Right cardiac atrium (tissue), 5 donors: Measurements from ENCODE around the gene RXFP2. TPM values are rescaled to one million over a fixed set of nuclear protein-coding genes. Genes with fewer than 3 reads are reported as not detected.

ENCODE experiments used
- ATAC-seq, 2 donors: fragments of 200-7000 bp; cut with Tn5 transposase; one replicate each; pipeline versions ENCODE4 v1.8.0 to v1.9.1; 2020; ENCODE audit warnings: moderate library complexity in 2 of 2, mild to moderate bottlenecking in 1 of 2
- DNase-seq, 3 donors: peaks; one replicate each; pipeline ENCODE4 v3.0.0-alpha.2; 2020
- H3K27ac ChIP-seq: one replicate; pipeline ENCODE4 v1.5.1; 2013; ENCODE audit warnings: mild to moderate bottlenecking, low read length, control low read depth, moderate library complexity
- H3K27me3 ChIP-seq: one replicate; pipeline ENCODE4 v1.6.1; 2013; ENCODE audit not compliant: control insufficient read depth, insufficient read depth
- H3K4me1 ChIP-seq: one replicate; pipeline ENCODE4 v1.6.1; 2013; ENCODE audit warnings: low read length; ENCODE audit not compliant: control insufficient read depth, insufficient read depth
- H3K4me3 ChIP-seq: one replicate; pipeline ENCODE4 v1.5.1; 2013; ENCODE audit warnings: low read length, control low read depth
- H3K9me3 ChIP-seq: one replicate; pipeline ENCODE4 v1.6.1; 2013; ENCODE audit warnings: low read length; ENCODE audit not compliant: control insufficient read depth
- WGBS: extraction: QIAGEN DNeasy Blood & Tissue Kit; methylation state at CpG from one replicate; pipeline ENCODE4 v1.1.7; 2013; 5-methylcytosine and 5-hydroxymethylcytosine counted together
- intact Hi-C, 4 donors: fragments of 100-400 bp; cut with DNase I; formaldehyde crosslinking; loops; one replicate each; pipeline versions ENCODE4 v1.11.0 to v1.14.0; 2022 to 2023
- polyA plus RNA-seq: library from polyadenylated mRNA; stranded (reverse); fragments of 200-250 nt; gene quantifications from one replicate; pipeline ENCODE4 v1.2.3, GENCODE V29; 2013
- total RNA-seq, 4 donors: library from RNA; stranded (reverse); fragmentation: NEBNext Ultra II Directional; extraction: Animal tissue kit (Norgen Biotek cat#: 25700); gene quantifications; one replicate each; pipeline ENCODE4 v1.2.1, GENCODE V29; 2021
- donor health status: healthy with polysubstance abuse.
- donor health status: DM: no; HTN: yes; CAD: no.
- donor health status: DM: no; HTN: no; CAD: no.
- donor health status: DM: no; HTN: yes; CAD: no; lungs with severe emphysema.
- donor health status: DM: yes; HTN: yes; CAD: no.

The RXFP2 gene
- total and polyA plus RNA-seq, 5 donors = not detected

- WGBS = 84% methylated on average over 3 of the region's 3 CpGs
- ATAC-seq (peak; percentile 33 to 39), DNase-seq (no peak)
These were observed 85.6 kb downstream of the RXFP2 start for GRCh38 chr13:31824705-31825517.

GRCh38 chr13:31826521-31826920 is 87.2 kb downstream of the RXFP2 start:
- intact Hi-C loops = loop anchor here in 1 of 4 donors (10.0 kb wide), 1 partner anchor 488 kb away; the partner anchor contains the start of genes BRCA2 and ZAR1L
- no peak for DNase-seq
- ATAC-seq = no peak
- Histone ChIP-seq H3K27me3 (no peaks in the 10 kb centered on the region), H3K27ac (no peak overlapping the region), H3K4me1 (no peaks in the 10 kb centered on the region), H3K4me3 (no peak overlapping the region), H3K9me3 (no peaks in the 10 kb centered on the region)
- WGBS = 87% methylated on average over 4 of the region's 4 CpGs

More at GRCh38 chr13:31824705-31825517, 85.6 kb downstream of the RXFP2 start:
- no peaks in the 10 kb centered on the region for H3K4me1 ChIP-seq
- H3K4me3 ChIP-seq = no peak overlapping the region
- intact Hi-C loops = loop anchor here in 1 of 4 donors (10.0 kb wide), 1 partner anchor 490 kb away; the partner anchor contains the start of genes BRCA2 and ZAR1L
- no peak overlapping the region for H3K27ac ChIP-seq
- H3K9me3 ChIP-seq = no peaks in the 10 kb centered on the region
- no peaks in the 10 kb centered on the region for H3K27me3 ChIP-seq

GRCh38 chr13:31827707-31828106 is 88.4 kb downstream of the RXFP2 start:
- Histone ChIP-seq H3K4me1 (no peaks in the 10 kb centered on the region), H3K27me3 (no peaks in the 10 kb centered on the region), H3K9me3 (no peaks in the 10 kb centered on the region), H3K4me3 (no peak overlapping the region), H3K27ac (no peak overlapping the region)
- 29% methylated on average over 5 of the region's 5 CpGs for WGBS
- ATAC-seq (peak in 1 of 2 donors; percentile 31), DNase-seq (no peak)
- intact Hi-C loops = loop anchor here in 1 of 4 donors (10.0 kb wide), 1 partner anchor 487 kb away; the partner anchor contains the start of genes BRCA2 and ZAR1L

- WGBS = 86% methylated on average over 1 of the region's 1 CpG
- DNase-seq (no peak), ATAC-seq (no peak)
- Histone ChIP-seq H3K9me3 (no peaks in the 10 kb centered on the region), H3K4me1 (no peaks in the 10 kb centered on the region), H3K27me3 (no peaks in the 10 kb centered on the region), H3K27ac (no peak overlapping the region), H3K4me3 (no peak overlapping the region)
- intact Hi-C loops = no loop called here
These were observed 96.6 kb downstream of the RXFP2 start for GRCh38 chr13:31835932-31836331.

GRCh38 chr13:31843044-31843443 is 103.7 kb downstream of the RXFP2 start:
- Histone ChIP-seq H3K9me3 (no peaks in the 10 kb centered on the region), H3K27ac (no peak overlapping the region), H3K4me1 (no peaks in the 10 kb centered on the region), H3K4me3 (no peak overlapping the region), H3K27me3 (no peaks in the 10 kb centered on the region)
- intact Hi-C loops = no loop called here
- WGBS = 66% methylated on average over 6 of the region's 6 CpGs
- DNase-seq = no peak
- ATAC-seq = no peak

GRCh38 chr13:31846182-31846938 is 107.0 kb downstream of the RXFP2 start:
- H3K27me3 ChIP-seq = no peaks in the 10 kb centered on the region
- ATAC-seq (peak; percentile 99), DNase-seq (peak; percentile 94 to 98 (median 97))
- no peaks in the 10 kb centered on the region for H3K9me3 ChIP-seq
- H3K27ac ChIP-seq = peak overlapping the region; percentile 74
- H3K4me1 ChIP-seq = no peaks in the 10 kb centered on the region
- intact Hi-C loops = loop anchor here in 1 of 4 donors (5.0 kb wide), 1 partner anchor 51 kb away; no protein-coding TSS in a partner anchor
- peak overlapping the region; percentile 84 for H3K4me3 ChIP-seq
- under 1% methylated on average over 74 of the region's 74 CpGs for WGBS

GRCh38 chr13:31846961-31847752 is 107.8 kb downstream of the RXFP2 start:
- intact Hi-C loops = loop anchor here in 1 of 4 donors (5.0 kb wide), 1 partner anchor 50 kb away; no protein-coding TSS in a partner anchor

GRCh38 chr13:31848621-31849020 is 109.3 kb downstream of the RXFP2 start:
- no peaks in the 10 kb centered on the region for H3K27me3 ChIP-seq
- no peaks in the 10 kb centered on the region for H3K4me1 ChIP-seq
- H3K4me3 ChIP-seq = peak overlapping the region; percentile 7
- H3K27ac ChIP-seq = no peak overlapping the region
- ATAC-seq = no peak
- 67% methylated on average over 7 of the region's 7 CpGs for WGBS
- no peak for DNase-seq
- intact Hi-C loops = loop anchor here in 1 of 4 donors (5.0 kb wide), 1 partner anchor 49 kb away; no protein-coding TSS in a partner anchor
- no peaks in the 10 kb centered on the region for H3K9me3 ChIP-seq

More at GRCh38 chr13:31846961-31847752, 107.8 kb downstream of the RXFP2 start:
- 7% methylated on average over 34 of the region's 34 CpGs for WGBS
- ATAC-seq (peak; percentile 69 to 70), DNase-seq (peak in 1 of 3 donors; percentile 43)
- peak overlapping the region; percentile 84 for H3K4me3 ChIP-seq
- peak overlapping the region; percentile 74 for H3K27ac ChIP-seq
- H3K4me1 ChIP-seq = no peaks in the 10 kb centered on the region
- H3K27me3 ChIP-seq = no peaks in the 10 kb centered on the region
- no peaks in the 10 kb centered on the region for H3K9me3 ChIP-seq

- intact Hi-C loops = loop anchor here in 1 of 4 donors (5.0 kb wide), 1 partner anchor 48 kb away; no protein-coding TSS in a partner anchor
- peak overlapping the region; percentile 26 for H3K4me3 ChIP-seq
- 65% methylated on average over 4 of the region's 4 CpGs for WGBS
These were observed 109.9 kb downstream of the RXFP2 start for GRCh38 chr13:31849206-31849605.

GRCh38 chr13:31850041-31850555 is 110.8 kb downstream of the RXFP2 start:
- no peak for DNase-seq
- no peaks in the 10 kb centered on the region for H3K27me3 ChIP-seq
- H3K4me1 ChIP-seq = no peaks in the 10 kb centered on the region
- ATAC-seq = no peak
- no peak overlapping the region for H3K4me3 ChIP-seq
- intact Hi-C loops = no loop called here
- WGBS = 34% methylated on average over 5 of the region's 5 CpGs
- no peak overlapping the region for H3K27ac ChIP-seq
- no peaks in the 10 kb centered on the region for H3K9me3 ChIP-seq

More at GRCh38 chr13:31849206-31849605, 109.9 kb downstream of the RXFP2 start:
- Histone ChIP-seq H3K27ac (no peak overlapping the region), H3K9me3 (no peaks in the 10 kb centered on the region), H3K4me1 (no peaks in the 10 kb centered on the region), H3K27me3 (no peaks in the 10 kb centered on the region)
- no peak for DNase-seq
- ATAC-seq = no peak
